K562 (cell line): ENCODE measurements around the gene TMEM267. TPM values are rescaled to one million over a fixed set of nuclear protein-coding genes. Genes with fewer than 3 reads are reported as not detected.

Source experiments
- ATAC-seq: fragments of 200-7000 bp; cut with Tn5 transposase; 3 replicates; pipeline ENCODE4 v1.9.1; 2020; ENCODE audit warnings: moderate library complexity
- BruUV-seq: library from RNA; stranded (reverse); fragments of 400-500 nt; replicated peaks from 2 replicates; lab custom pipeline; 2021; lab: Mats Ljungman, UMichigan
- CTCF ChIA-PET: fragments of 300-600 bp; formaldehyde crosslinking; extraction: SDS; loops from one replicate; lab custom pipeline; 2021; ENCODE audit warnings: low intra/inter-chr PET ratio; lab: Yijun Ruan, JAX
- POLR2A ChIA-PET: fragments of 300-600, 350-650 bp; sonication (Branson Sonifier 250); formaldehyde crosslinking; extraction: SDS; loops from one replicate; lab custom pipeline; 2021; ENCODE audit warnings: antibody characterized with exemption, inconsistent platforms; lab: Yijun Ruan, JAX
- DNase-seq, 4 experiments: peaks; one replicate each; pipeline versions ENCODE4 v3.0.0 to v3.0.0-alpha.2; 2011 to 2018; ENCODE audit warnings: low spot score in 3 of 4, mixed read lengths in 3 of 4; ENCODE audit errors: extremely low read depth in 1 of 4
- FAIRE-seq: peaks from 2 replicates; lab custom pipeline; 2011; peaks lifted over from hg19 to GRCh38; lab: Jason Lieb, UNC
- H2AFZ ChIP-seq: 2 replicates; pipeline ENCODE4 v1.6.0; 2011; ENCODE audit warnings: low read depth, low read length, control low read depth, inconsistent platforms
- H3K27ac ChIP-seq: fragments of 200-600 bp; 3 replicates; pipeline ENCODE4 v1.8.0; 2011; ENCODE audit warnings: low read depth, mild to moderate bottlenecking, control low read depth, inconsistent platforms, low read length, moderate library complexity, mixed read lengths; ENCODE audit errors: extremely low read depth
- H3K27me3 ChIP-seq, 2 experiments: fragments of 300-600 bp in 1 of 2; 2 replicates in 1 of 2; 3 replicates in 1 of 2; pipeline versions ENCODE4 v1.6.0 to v1.8.0; 2011; ENCODE audit warnings: inconsistent platforms in 2 of 2, low read length in 2 of 2, mild to moderate bottlenecking in 1 of 2, mixed read lengths in 1 of 2, moderate library complexity in 1 of 2; ENCODE audit not compliant: control insufficient read depth in 2 of 2, insufficient read depth in 2 of 2
- H3K36me3 ChIP-seq: fragments of 300-600 bp; 3 replicates; pipeline ENCODE4 v1.8.0; 2011; ENCODE audit warnings: mild to moderate bottlenecking, low read length, inconsistent platforms; ENCODE audit not compliant: control insufficient read depth, insufficient read depth
- H3K4me1 ChIP-seq, 2 experiments: fragments of 200-600 bp in 1 of 2; replicated peaks in 1 of 2; 2 replicates in 1 of 2; 3 replicates in 1 of 2; pipeline versions ENCODE4 v1.5.1 to v1.8.0; 2011; ENCODE audit warnings: inconsistent platforms in 2 of 2, low read length in 2 of 2, mild to moderate bottlenecking in 1 of 2, mixed read lengths in 1 of 2, moderate library complexity in 1 of 2; ENCODE audit not compliant: control insufficient read depth in 2 of 2, insufficient read depth in 2 of 2
- H3K4me2 ChIP-seq: 2 replicates; pipeline ENCODE4 v1.6.1; 2011; ENCODE audit warnings: low read length, control low read depth, inconsistent platforms, mixed read lengths; ENCODE audit not compliant: insufficient read depth
- H3K4me3 ChIP-seq: fragments of 200-600 bp; sonication (generic), shearing (Covaris generic); 2 replicates; pipeline ENCODE4 v1.5.1; 2016; ENCODE audit warnings: control low read depth, inconsistent platforms
- H3K79me2 ChIP-seq: fragments of 200-600 bp; 3 replicates; pipeline ENCODE4 v1.8.0; 2011; ENCODE audit warnings: low read length, inconsistent platforms; ENCODE audit not compliant: control insufficient read depth, insufficient read depth
- H3K9ac ChIP-seq, 2 experiments: 2 replicates each; pipeline versions ENCODE4 v1.6.0 to v1.6.1; 2011; ENCODE audit warnings: low read depth in 2 of 2, low read length in 2 of 2, control low read depth in 1 of 2, inconsistent platforms in 1 of 2, mild to moderate bottlenecking in 1 of 2, mixed read lengths in 1 of 2; ENCODE audit not compliant: insufficient read depth in 1 of 2
- H3K9me1 ChIP-seq: one replicate; pipeline ENCODE4 v1.6.0; 2011; ENCODE audit warnings: inconsistent platforms, mild to moderate bottlenecking, low read length, moderate library complexity; ENCODE audit not compliant: control insufficient read depth, insufficient read depth
- H3K9me3 ChIP-seq: replicated peaks from 2 replicates; pipeline ENCODE4 v1.5.1; 2011; ENCODE audit warnings: low read depth, low read length, inconsistent platforms; ENCODE audit not compliant: control insufficient read depth, insufficient read depth
- H4K20me1 ChIP-seq: replicated peaks from 2 replicates; pipeline ENCODE4 v1.6.1; 2011; ENCODE audit warnings: low read length, inconsistent platforms, mixed read lengths; ENCODE audit not compliant: control insufficient read depth, insufficient read depth
- ARID2 ChIP-seq: fragments of 450-650 bp; IDR thresholded peaks from 2 replicates; pipeline ENCODE4 v1.6.1; 2017; ENCODE audit warnings: antibody characterized with exemption, mild to moderate bottlenecking
- ATF3 ChIP-seq, 2 experiments: fragments of 450-650 bp in 1 of 2; sonication (generic) in 1 of 2; formaldehyde crosslinking in 1 of 2; IDR thresholded peaks in 1 of 2; conservative IDR thresholded peaks in 1 of 2; 2 replicates each; pipeline versions ENCODE4 v1.6.1 to v1.8.1; 2016 to 2023; ENCODE audit warnings: mild to moderate bottlenecking in 2 of 2, moderate library complexity in 2 of 2, inconsistent platforms in 1 of 2, missing genetic modification reagents in 1 of 2
- CHD1 ChIP-seq: fragments of 200-600 bp; sonication (generic); IDR thresholded peaks from one replicate; pipeline ENCODE4 v1.6.1; 2012; ENCODE audit warnings: mild to moderate bottlenecking, moderate library complexity, low read length, inconsistent platforms
- COPS2 ChIP-seq: fragments of 450-650 bp; conservative IDR thresholded peaks from 2 replicates; pipeline ENCODE4 v1.6.1; 2016; ENCODE audit warnings: mild to moderate bottlenecking, moderate library complexity
- GATAD2B ChIP-seq: fragments of 450-650 bp; IDR thresholded peaks from 2 replicates; pipeline ENCODE4 v1.6.1; 2017; ENCODE audit warnings: mild to moderate bottlenecking, borderline replicate concordance
- JUN ChIP-seq, 2 experiments: sonication (generic) in 1 of 2; formaldehyde crosslinking in 1 of 2; IDR thresholded peaks; 2 replicates each; pipeline versions ENCODE4 v1.6.1 to v1.8.0; 2012 to 2022; ENCODE audit warnings: borderline replicate concordance in 2 of 2, mild to moderate bottlenecking in 2 of 2, improper control_type of control experiment in 1 of 2, low read depth in 1 of 2, low read length in 1 of 2, missing genetic modification reagents in 1 of 2
- JUNB ChIP-seq: fragments of 450-650 bp; formaldehyde crosslinking; conservative IDR thresholded peaks from 2 replicates; pipeline ENCODE4 v1.4.0; 2020; ENCODE audit warnings: mild to moderate bottlenecking
- MYNN ChIP-seq, 2 experiments: sonication (generic); formaldehyde crosslinking in 1 of 2; IDR thresholded peaks; 2 replicates each; pipeline versions ENCODE4 v1.5.0 to v1.6.1; 2016 to 2020; ENCODE audit warnings: antibody characterized with exemption in 1 of 2, missing genetic modification reagents in 1 of 2
- NBN ChIP-seq: fragments of 450-650 bp; IDR thresholded peaks from 2 replicates; pipeline ENCODE4 v1.6.1; 2016; ENCODE audit warnings: low read depth, mild to moderate bottlenecking
- NCOA2 ChIP-seq, 2 experiments: fragments of 450-650 bp; IDR thresholded peaks; 2 replicates each; pipeline ENCODE4 v1.6.1; 2018; ENCODE audit warnings: mild to moderate bottlenecking in 2 of 2, moderate library complexity in 1 of 2; ENCODE audit not compliant: partially characterized antibody in 2 of 2
- ZNF175 ChIP-seq: fragments of 200-800 bp; sonication (Bioruptor generic); IDR thresholded peaks from 2 replicates; pipeline ENCODE4 v1.6.1; 2016; ENCODE audit warnings: low read depth, mild to moderate bottlenecking, missing genetic modification characterization, missing compliant biosample characterization
- ZNF197 ChIP-seq: fragments of 200-800 bp; sonication (Bioruptor generic); IDR thresholded peaks from 2 replicates; pipeline ENCODE4 v1.6.1; 2016; ENCODE audit warnings: low read depth, missing genetic modification characterization, missing compliant biosample characterization
- ZNF239 ChIP-seq: fragments of 250-450 bp; sonication (Bioruptor Pico); IDR thresholded peaks from 2 replicates; pipeline ENCODE4 v1.4.0; 2020; ENCODE audit warnings: mild to moderate bottlenecking
- WGBS: fragments of 100-300 bp; shearing (Covaris generic); methylation state at CpG from one replicate; pipeline ENCODE4 v1.1.6; 2016; ENCODE audit warnings: low coverage, mixed read lengths; ENCODE audit not compliant: insufficient coverage; ENCODE audit errors: missing lambda C conversion rate; 5-methylcytosine and 5-hydroxymethylcytosine counted together
- in situ Hi-C: fragments of 300-500 bp; cut with MboI; formaldehyde crosslinking; loops from 4 replicates; pipeline ENCODE4 v1.15.0; 2018; ENCODE audit warnings: inconsistent platforms, mixed read lengths
- intact Hi-C: fragments of 100-400 bp; cut with micrococcal nuclease; formaldehyde crosslinking; loops from 2 replicates; pipeline ENCODE4 v1.14.2; 2022
- polyA plus RNA-seq, 8 experiments: library from polyadenylated mRNA; depleted of rRNA in 4 of 8; stranded (reverse) in 5 of 8; unstranded in 3 of 8; fragments of >200 nt; fragmentation: Nextera tagmentation in 2 of 8; fragmentation: Illumina TruSeq in 1 of 8; extraction: Ambion mirVana in 2 of 8; extraction: Trizol in 1 of 8; gene quantifications; 2 replicates each; pipeline versions ENCODE4 v1.2.1 to v1.2.3, GENCODE V29; 2011 to 2014; ENCODE audit warnings: inconsistent platforms in 1 of 8, missing spikeins in 1 of 8
- total RNA-seq, 7 experiments: library from RNA; depleted of rRNA in 6 of 7; stranded (reverse); fragments of >200 nt in 6 of 7; fragmentation: Illumina TruSeq in 2 of 7; extraction: Trizol in 2 of 7; gene quantifications; 2 replicates each; pipeline versions ENCODE4 v1.2.1 to v1.2.3, GENCODE V29; 2011 to 2021; ENCODE audit warnings: low replicate concordance in 1 of 7

Gene TMEM267
- total and polyA plus RNA-seq, 9 of the 15 experiments (the other 6 are each of a cell fraction or from before 2014, with no cell fraction given) = 8.1 to 61.1 (median 17.8) TPM

- POLR2A ChIA-PET = interaction anchor here (0.6 to 2.1 kb wide), 10 partner anchors 9 to 117 kb away, joined by 3 to 11 read pairs (median 6); no protein-coding TSS in a partner anchor
Observed at GRCh38 chr5:43514471-43514815, 30.8 kb upstream of the TMEM267 start.

More at GRCh38 chr5:43514471-43514815, 30.8 kb upstream of the TMEM267 start:
- H3K27me3 ChIP-seq = no peaks in the 10 kb centered on the region
- no peaks in the 10 kb centered on the region for H4K20me1 ChIP-seq
- ATAC-seq = peak; percentile 65
- peak overlapping the region; percentile 89 to 92 for H3K9ac ChIP-seq
- peak overlapping the region; percentile 64 for H3K4me3 ChIP-seq
- in situ Hi-C loops = no loop called here
- WGBS = under 1% methylated on average over 6 of the region's 6 CpGs
- peaks cover 2% of the 10 kb centered on the region for H3K9me1 ChIP-seq
- TF ChIP-seq NBN = no peak
- TF ChIP-seq CHD1 = peak; percentile 68
- no peak for TF ChIP-seq COPS2
- no peak for TF ChIP-seq ZNF197
- TF ChIP-seq ATF3 (IDR thresholded peaks at IDR 0.05) = peak; percentile 51
- TF ChIP-seq ATF3 (CRISPR knock-in tag; conservative IDR thresholded peaks at IDR 0.05) = no peak
- no peak for TF ChIP-seq ZNF175
- TF ChIP-seq ARID2 = 0 out of 2 replicates have a peak, but pooled peaks have one; percentile 6
- TF ChIP-seq GATAD2B = no peak
- TF ChIP-seq JUNB (CRISPR knock-in tag) = no peak
- no peak for TF ChIP-seq JUN (IDR thresholded peaks at IDR 0.05; ENCODE audit: borderline replicate concordance, low read depth, low read length)
- no peak for TF ChIP-seq JUN (CRISPR knock-in tag; IDR thresholded peaks at IDR 0.05; ENCODE audit: borderline replicate concordance)
- TF ChIP-seq ZNF239 (CRISPR knock-in tag) = no peak
- no peak for TF ChIP-seq NCOA2 (IDR thresholded peaks at IDR 0.05; ENCODE audit: partially characterized antibody in 2 of 2)
- no peak for TF ChIP-seq MYNN (IDR thresholded peaks at IDR 0.05)
- no peak for TF ChIP-seq MYNN (CRISPR knock-in tag; IDR thresholded peaks at IDR 0.05)
- TF ChIP-seq, all 486 proteins: peak for 3
- Histone ChIP-seq H3K4me2 (peak overlapping the region; percentile 93), H3K9me3 (no peaks in the 10 kb centered on the region), H3K79me2 (peaks cover 28% of the 10 kb centered on the region), H3K4me1 (peaks cover 0 to 16% of the 10 kb centered on the region in 2 experiments; a peak in 4 of 5 replicates), H3K27ac (peak overlapping the region; percentile 85), H2AFZ (peak overlapping the region; percentile 93), H3K36me3 (peaks cover 6% of the 10 kb centered on the region; the same call in 1 of the 3 replicates)
- intact Hi-C loops = no loop called here
- TSS peak; percentile 80 for BruUV-seq
- peak in 1 of 4 experiments; percentile 25 for DNase-seq
- CTCF ChIA-PET = no interaction called here
- no peak for FAIRE-seq
